Lung microvascular endothelial cell (primary cell): ENCODE results near the gene ETFA. TPM values are rescaled to one million over a fixed set of nuclear protein-coding genes. Genes with fewer than 3 reads are reported as not detected.
A peak's percentile ranks its signal among the peaks of the same experiment; 100 is the strongest.

Experiments
- DNase-seq, 2 donors: peaks; one replicate each; pipeline versions ENCODE4 v3.0.0 to v3.0.0-alpha.2; 2010; ENCODE audit warnings: low read depth in 2 of 2
- total RNA-seq: library from RNA; depleted of rRNA; stranded (reverse); fragments of >200 nt; gene quantifications from 2 replicates; pipeline ENCODE4 v1.2.1, GENCODE V29; 2014

Gene ETFA
- 131 and 158 TPM in 2 replicates for total RNA-seq

DNA sequence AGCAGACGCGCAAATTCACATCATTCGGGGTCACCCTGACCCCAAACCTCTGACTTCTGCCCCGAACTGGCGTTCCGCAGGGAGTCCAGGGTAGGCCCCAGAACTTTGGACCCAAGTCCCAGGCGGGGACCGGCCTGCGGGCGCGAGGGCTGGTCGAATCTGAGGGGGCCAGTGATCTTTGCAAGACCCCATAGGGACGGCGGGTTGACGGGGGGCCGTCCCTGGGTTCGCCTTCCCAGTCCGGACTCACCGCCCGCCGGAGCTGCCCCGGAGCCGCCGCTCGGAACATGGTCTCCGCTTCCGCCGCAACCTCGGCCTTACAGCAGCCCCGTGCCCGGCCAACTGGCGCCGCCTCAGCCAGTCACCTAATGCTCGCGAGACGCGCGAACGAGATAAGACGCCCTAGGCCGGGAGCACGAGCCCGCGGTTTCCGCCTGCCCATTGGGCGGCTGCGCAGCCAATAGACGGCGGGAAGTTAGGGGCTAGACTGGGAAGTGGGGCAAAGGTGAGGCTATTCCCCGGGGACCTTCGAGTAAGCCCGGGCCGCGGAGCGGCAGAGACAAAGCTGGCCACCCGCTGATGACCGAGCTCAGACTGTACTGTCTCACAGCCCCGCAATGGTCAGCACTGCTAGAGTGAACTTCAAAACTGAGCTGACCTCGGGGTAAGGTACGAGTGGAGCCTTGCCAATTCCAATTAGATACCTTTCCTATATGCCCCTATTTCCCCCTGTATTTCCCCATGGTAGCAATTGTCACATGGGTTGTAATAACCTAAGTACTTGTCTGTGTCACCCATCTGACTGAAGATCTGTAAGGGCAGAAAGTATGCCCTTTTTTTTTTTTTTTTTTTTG, at the start of gene ETFA:
Gene ETFA (minus strand): TSS at position 370 of the 854 bp plus-strand sequence. CDS start 81 bp downstream, at position 289.
- DNase-seq, result peak; percentile 94 to 96

DNA sequence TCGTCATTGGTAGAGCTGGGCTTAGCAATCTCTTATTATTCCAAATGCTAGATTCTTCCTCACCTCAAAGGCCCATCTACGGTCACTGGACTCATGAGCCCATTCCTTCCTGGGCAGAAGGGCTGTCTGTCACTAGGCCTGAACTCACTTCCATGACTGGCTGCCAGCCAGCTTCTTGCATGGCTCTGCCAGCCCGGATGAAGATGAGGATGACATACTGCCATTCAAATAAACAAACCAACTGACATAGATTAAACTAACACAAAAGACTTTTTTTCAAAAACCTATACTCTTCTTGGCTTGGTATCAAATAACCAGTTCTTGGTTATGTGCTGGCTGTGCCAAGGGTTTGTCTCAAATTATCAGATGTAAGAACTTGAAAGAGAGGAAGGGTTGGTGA, 49.1 kb upstream of the ETFA start:
- DNase-seq, result peak in 1 of 2 donors; percentile 38

DNA sequence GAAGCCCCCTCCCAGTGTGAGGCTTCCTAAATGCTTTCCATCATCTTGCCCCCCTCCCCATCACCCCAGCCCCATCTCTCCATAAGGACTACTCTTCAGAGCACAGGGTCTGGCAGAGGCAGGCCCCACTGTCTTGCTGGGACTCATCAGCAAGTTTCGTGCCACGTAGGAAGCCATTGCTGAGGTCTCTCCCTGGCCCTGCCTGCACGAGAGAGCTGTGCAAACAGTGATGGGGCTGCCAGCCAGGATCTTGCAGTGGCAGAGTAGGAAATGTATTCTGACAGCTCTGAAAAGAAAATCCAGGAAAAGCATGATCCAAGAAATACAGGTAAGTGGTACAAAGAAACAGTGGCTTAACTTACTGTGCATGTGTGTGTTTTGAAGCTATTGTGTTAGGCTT, 47.9 kb upstream of the ETFA start:
- no peak for DNase-seq

DNA sequence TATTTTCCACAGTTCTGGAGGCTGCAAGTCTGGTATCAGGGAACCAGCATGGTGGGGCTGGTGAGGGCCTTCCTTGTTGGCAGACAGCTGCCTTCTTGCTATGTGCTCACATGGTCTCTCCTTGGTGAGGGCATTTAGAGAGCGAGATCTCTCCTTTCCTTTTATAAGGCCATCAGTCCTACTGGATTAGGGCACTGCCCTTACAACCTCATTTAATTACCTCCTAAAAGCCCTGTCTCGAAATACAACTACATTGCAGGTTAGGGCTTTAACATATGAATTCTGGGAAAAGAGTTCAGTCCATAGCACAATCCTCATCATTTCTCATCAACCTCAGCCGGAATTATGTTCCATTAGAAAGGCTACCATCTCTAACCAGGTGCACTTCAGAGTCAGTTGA, 47.2 kb upstream of the ETFA start:
- DNase-seq, result no peak

- DNase-seq, result no peak
Measured at GRCh38 chr15:76354823-76355440, 43.7 kb upstream of the ETFA start.

DNA sequence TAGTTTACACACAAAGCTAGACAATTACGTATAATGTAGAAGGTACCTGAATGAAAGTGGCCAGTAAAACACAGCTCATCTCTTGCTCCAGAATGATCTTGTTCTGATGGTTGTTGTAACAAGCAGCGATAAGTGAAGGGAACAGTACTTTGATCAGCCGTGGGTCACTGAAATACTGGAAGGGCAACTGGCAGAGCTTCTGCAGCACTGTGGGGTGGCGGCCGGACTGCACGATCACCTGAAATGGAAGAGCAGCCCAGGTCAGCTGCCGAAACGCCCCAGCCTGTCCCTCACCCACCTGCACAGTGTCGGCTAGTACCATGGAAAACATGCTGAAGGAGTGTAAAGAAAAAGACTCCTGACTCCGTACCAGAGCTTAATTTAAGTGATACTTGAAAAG, 42.6 kb upstream of the ETFA start:
- no peak for DNase-seq

DNA sequence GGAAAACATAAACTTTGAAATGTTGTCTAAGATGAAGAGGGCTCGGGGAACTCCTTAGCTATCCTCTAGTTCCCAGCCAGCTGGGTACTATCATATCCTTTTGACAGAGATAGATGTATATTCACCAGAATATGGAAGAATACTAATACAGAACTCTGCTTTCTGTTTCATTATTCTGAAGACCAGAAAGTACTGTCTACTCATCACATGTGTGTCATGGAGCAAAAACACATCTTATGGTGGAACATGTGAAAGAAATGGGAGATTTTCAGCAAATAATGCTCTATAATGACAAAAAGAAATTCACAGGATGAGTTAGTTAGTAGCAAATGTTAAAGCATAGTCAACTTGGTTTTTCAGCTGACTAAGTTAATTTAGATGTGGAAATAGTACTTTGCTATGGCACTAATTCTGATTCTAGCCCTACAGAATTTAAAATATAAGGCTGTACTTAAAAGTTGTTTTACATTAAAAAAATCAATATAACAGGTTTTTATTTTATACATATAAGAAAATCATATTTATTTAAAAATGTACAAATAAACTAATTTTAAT, 41.8 kb upstream of the ETFA start:
- no peak for DNase-seq

DNA sequence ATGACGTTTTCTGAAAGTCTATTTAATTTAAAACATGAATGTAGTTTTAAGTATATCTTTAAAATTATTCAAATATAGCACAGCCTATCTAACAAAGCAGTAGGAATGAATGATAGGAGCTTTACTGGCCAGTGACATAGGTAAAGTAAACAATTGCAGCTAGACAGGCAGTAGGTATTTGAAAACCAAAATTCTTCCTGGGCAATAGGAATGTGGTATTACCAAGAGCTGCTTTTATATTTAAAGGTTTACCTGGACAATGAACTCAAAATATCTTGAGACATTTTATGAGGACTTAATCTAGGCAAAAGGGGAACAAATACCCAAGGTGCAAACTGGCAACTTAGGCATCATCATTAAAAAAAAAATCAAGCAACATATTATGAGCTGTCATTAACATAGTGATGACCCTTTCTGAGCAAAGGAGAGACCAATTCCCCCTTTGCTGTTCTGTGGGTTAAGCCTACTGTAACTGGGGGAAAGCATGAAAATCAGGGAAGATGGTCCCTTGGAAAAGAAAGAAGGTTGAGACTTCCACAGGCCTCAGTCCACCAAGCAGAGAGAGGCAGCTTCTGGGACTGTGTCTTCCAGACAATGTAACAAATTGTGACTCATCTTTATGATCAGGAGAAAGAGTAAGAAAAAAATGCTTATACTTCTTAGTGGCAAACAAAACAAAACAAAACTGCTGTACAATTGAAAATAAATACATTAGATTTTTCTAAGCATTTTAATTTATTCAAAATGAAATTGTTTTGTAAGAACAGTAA, 38.2 kb upstream of the ETFA start:
- DNase-seq, result no peak

GRCh38 chr15:76347482-76348055, 36.3 kb upstream of the ETFA start:
- no peak for DNase-seq

DNA sequence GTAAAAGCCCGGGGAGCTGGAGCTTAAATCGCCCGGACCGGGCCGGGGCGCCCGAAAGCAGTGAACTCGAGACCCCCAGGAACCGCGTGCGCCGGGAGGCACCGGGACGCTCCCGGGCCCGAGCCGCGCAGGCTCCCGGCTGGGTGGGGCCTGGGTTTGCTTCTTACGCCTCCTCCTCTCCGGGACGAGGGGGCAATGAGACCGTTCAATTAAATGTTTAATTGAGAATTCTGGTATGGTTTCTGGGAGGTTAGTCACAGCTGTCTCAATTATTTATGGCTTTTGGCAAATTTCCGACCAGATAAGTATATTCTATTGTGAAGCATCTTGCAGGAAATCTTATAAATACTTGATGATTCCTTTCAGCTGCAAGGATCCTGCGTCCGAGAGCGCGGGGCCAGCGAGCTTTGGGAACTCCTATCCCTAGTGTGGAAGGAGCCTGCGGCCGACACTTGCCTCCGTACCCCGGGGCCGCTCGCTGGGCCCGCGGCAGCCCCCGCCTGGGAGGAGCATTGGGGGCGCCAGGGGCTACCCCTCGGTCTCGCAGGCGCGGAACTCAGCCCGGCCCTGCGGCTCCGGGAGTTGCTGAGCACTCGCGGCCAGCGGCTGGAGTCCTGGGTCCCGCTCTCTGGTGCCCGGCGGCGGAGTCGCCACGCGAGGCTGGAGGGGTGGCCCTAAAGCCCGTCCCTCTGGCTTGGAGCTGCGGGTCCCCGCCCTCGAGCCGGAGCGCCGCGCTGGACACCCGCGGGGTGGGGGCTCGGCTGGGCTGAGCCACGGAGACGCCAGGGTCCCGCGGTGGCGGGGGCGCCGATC, 35.6 kb upstream of the ETFA start:
- DNase-seq, result peak in 1 of 2 donors; percentile 63

GRCh38 chr15:76345880-76346668, 34.8 kb upstream of the ETFA start:
- DNase-seq, result peak in 1 of 2 donors; percentile 14

GRCh38 chr15:76345583-76345879, 34.3 kb upstream of the ETFA start:
- no peak for DNase-seq

DNA sequence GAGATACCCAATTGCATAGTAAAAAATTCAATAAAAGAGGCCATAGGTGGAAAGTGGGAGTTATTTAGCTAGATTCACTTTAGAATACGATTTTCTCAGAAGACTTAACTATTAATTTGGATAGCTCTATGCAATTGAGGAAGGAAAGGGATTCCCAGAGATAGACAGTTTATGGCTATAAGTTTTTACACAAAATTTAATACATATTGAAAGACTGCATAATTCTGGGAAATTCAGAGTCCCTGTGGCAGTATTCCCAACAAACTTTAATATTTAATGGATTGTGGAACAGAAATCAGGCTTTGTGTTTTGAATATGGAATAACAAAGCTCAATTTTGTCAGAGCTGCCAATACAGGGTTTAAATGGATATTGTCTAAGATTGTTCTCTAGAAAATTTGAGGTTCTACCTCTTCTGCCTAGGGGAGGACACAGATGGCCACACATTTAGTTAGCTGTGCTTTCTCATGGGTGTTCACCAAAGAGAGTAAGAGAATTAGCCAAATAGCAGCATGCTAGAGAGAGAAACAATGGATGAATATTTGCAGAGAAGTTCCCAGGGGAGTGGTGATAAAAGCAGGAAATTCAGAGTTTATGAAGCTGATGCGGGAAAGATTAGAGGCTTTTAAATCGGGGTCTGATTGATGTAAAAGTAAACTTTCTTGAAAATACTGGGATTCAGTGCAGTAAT, 33.8 kb upstream of the ETFA start:
- DNase-seq, result no peak

GRCh38 chr15:76343313-76343996, 32.2 kb upstream of the ETFA start:
- no peak for DNase-seq

GRCh38 chr15:76342382-76343201, 31.3 kb upstream of the ETFA start:
- no peak for DNase-seq

GRCh38 chr15:76342058-76342381, 30.8 kb upstream of the ETFA start:
- no peak for DNase-seq

DNA sequence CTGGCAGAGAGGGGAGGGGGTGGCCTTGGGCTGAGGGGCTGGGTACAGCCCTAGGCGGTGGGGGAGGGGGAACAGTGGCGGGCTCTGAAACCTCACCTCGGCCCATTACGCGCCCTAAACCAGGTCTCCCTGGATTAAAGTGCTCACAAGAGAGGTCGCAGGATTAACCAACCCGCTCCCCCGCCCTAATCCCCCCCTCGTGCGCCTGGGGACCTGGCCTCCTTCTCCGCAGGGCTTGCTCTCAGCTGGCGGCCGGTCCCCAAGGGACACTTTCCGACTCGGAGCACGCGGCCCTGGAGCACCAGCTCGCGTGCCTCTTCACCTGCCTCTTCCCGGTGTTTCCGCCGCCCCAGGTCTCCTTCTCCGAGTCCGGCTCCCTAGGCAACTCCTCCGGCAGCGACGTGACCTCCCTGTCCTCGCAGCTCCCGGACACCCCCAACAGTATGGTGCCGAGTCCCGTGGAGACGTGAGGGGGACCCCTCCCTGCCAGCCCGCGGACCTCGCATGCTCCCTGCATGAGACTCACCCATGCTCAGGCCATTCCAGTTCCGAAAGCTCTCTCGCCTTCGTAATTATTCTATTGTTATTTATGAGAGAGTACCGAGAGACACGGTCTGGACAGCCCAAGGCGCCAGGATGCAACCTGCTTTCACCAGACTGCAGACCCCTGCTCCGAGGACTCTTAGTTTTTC, 30.2 kb upstream of the ETFA start:
- no peak for DNase-seq
